ENCODE results near the gene ASIC4. TPM values are rescaled to one million over a fixed set of nuclear protein-coding genes. Genes with fewer than 3 reads are reported as not detected.

Gene ASIC4
- total RNA-seq, 4 donors from 2014 or later, result not detected

- TF ChIP-seq, protein P1, sequence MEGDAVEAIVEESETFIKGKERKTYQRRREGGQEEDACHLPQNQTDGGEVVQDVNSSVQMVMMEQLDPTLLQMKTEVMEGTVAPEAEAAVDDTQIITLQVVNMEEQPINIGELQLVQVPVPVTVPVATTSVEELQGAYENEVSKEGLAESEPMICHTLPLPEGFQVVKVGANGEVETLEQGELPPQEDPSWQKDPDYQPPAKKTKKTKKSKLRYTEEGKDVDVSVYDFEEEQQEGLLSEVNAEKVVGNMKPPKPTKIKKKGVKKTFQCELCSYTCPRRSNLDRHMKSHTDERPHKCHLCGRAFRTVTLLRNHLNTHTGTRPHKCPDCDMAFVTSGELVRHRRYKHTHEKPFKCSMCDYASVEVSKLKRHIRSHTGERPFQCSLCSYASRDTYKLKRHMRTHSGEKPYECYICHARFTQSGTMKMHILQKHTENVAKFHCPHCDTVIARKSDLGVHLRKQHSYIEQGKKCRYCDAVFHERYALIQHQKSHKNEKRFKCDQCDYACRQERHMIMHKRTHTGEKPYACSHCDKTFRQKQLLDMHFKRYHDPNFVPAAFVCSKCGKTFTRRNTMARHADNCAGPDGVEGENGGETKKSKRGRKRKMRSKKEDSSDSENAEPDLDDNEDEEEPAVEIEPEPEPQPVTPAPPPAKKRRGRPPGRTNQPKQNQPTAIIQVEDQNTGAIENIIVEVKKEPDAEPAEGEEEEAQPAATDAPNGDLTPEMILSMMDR (IDR thresholded peaks at IDR 0.05; ENCODE audit: low read depth), result no peak
These were observed 12.2 kb downstream of the ASIC4 start for GRCh38 chr2:219526320-219527075.

GRCh38 chr2:219527076-219527394 is 12.8 kb downstream of the ASIC4 start:
- TF ChIP-seq, protein P1 (IDR thresholded peaks at IDR 0.05; ENCODE audit: low read depth), result no peak

DNA sequence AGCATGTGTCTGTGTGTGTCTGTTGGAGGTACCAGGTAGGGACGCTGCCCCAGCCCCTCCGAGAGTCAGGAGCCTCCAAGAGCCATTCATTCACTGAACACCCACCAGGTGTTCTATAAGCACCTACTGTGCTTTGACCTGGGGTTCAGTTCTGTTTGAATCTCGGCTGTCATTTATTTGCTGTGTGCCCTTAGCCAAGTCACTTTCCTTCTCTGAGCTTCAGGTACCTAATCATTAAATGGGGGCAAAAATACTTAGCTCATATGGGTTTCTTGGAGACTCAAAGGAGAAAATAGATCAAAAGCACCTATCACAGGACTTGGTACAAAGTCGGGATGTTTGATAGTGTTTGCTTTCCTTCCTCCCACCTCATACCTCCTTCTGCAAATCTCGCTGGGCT is 13.2 kb downstream of the ASIC4 start:
- TF ChIP-seq, protein P1 (IDR thresholded peaks at IDR 0.05; ENCODE audit: low read depth), result no peak

DNA sequence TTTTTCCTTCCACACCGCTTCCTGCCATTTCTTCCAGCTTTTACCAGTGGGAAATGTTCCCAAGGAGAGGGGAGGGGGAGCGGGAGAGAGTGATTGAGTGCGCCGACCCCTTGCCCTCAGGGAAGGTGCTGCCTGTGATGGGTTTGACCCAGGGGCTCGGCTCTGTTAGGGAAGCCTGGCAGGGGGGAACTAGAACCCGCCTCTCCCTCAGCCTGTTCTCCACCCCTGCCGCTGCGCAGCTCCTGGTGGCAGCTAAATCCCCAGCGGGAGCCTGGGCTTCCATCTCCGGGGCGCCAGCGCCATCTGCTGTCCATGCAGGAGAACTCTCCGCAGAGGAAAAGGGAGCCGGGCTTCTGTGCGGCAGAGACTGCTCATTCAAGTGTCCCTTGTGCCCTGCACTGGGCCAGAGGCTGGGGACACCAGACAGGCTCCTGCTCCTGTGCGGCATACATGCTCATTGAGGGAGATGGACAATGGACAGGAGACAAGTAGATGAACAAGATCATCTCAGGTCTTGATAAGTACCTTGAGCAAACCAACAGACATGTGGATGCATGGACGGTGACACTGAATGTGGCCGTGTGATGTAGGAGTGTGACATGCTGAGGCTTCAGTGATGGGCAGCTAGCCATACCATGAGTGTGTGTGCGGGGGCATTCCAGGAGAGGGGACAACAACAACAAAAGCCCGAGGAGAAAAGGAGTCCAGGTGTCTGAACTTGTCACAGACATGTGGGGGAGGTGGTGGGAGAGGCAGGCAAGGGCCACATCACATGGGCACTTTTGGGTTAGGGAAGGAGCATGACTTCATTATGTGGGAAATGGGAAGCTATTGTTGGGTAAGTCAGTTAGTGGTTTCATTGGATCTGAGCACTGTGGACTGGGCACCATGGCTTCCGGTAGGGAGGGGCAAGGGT is 16.0 kb downstream of the ASIC4 start:
- TF ChIP-seq, protein P1 (IDR thresholded peaks at IDR 0.05; ENCODE audit: low read depth), result no peak

DNA sequence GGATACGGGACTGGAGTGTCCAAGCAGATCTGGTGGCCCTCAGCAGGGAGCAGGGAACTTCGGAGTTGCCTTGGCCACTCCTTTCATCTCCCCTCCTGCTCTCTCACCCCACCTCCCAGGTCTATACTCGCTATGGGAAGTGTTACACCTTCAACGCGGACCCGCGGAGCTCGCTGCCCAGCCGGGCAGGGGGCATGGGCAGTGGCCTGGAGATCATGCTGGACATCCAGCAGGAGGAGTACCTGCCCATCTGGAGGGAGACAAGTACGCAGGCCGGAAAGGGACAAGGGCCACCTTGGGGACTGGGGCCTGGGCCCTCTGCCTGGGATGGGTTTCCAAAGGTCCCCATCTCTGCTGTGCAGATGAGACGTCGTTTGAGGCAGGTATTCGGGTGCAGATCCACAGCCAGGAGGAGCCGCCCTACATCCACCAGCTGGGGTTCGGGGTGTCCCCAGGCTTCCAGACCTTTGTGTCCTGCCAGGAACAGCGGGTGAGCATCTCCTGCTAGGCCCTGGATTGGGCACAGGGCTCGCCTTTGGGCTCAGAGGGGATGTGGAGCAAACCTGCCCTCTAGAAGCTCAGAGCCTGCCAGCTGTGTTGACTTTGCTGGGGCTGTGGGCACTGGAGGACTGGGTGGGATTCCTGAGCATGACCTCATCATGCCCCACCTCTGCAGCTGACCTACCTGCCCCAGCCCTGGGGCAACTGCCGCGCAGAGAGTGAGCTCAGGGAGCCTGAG is 17.5 kb downstream of the ASIC4 start:
- TF ChIP-seq, protein P1 (IDR thresholded peaks at IDR 0.05; ENCODE audit: low read depth), result no peak

GRCh38 chr2:219532378-219532649 is 18.0 kb downstream of the ASIC4 start:
- TF ChIP-seq, protein P1 (IDR thresholded peaks at IDR 0.05; ENCODE audit: low read depth), result no peak
